Endometrium (tissue), 2 donors: ENCODE results near the gene HDAC10.
"Not testable (repeated sequence)": the region's sequence is repeated elsewhere in the genome, so short reads cannot be mapped to it uniquely, and the experiment has no call there.

ENCODE experiments used
- FAIRE-seq: peaks from 2 replicates; lab custom pipeline; 2012; peaks lifted over from hg19 to GRCh38; lab: Jason Lieb, UNC
- donor health status: control.
- donor health status: control.

Gene HDAC10

DNA sequence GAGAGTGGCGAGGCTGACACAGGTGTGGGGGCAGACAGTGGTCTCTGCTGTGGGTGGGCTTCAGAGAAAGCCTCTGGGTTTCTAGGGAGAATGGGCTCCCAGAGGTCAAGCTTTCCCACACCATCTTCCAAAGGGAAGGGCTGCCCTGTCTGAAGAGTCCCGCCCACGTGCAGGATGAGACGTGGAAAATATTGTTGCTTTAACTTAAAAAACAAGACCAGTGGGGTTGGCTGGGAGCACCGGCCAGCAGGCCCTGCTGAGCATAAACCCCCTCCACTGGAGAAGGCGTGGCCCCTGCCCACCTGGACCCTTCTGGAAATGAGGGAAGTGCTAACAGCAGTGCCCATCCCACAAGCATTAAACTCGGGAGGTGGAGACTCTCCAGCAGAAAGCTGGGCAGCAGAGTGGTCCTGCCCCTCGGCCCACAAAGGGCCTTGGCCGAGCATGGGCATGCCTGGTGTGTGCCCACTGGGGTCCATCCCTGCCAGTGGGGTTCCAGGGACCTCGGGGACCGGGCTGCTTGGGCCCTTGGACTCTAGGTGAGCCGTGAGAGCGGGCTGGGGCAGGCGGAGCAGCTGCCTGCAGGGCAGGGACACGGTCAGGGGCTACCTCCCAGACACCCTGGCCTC lies 34.9 kb downstream of the HDAC10 start:
- no peak for FAIRE-seq

DNA sequence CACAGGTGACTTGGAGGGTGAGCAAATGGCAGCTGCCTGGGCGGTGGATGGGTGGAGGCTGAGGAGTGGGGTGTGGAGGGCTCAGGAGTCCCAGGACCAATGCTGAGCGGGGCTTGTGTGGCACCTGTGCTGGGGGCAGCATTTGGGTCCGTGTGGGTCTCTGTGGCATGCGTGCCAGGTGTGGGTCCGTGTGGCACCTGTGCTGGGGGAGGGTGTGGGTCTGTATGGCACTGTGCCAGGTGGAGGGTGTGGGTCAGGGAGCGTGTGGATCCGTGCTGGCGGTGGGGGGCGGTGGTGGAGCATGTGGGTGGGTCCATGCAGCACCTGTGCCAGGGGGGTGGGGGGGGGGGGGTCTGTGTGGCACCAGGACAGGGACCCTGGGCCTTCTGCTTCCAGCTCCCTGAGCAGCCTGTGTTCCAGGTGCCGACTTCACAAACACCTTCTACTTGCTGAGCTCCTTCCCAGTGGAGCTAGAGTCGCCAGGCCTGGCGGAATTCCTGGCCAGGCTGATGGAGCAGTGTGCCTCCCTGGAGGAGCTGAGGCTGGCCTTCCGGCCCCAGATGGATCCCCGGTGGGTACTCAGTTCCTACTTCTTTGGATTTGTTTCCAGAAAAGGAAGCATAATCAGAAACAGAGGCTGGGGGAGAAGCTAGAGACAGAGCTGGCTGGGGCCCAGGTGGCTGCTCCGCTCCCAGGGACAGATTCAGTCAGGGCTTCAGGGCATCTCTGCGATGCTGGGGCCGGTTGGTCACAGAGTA lies 35.6 kb downstream of the HDAC10 start:
- no peak for FAIRE-seq

DNA sequence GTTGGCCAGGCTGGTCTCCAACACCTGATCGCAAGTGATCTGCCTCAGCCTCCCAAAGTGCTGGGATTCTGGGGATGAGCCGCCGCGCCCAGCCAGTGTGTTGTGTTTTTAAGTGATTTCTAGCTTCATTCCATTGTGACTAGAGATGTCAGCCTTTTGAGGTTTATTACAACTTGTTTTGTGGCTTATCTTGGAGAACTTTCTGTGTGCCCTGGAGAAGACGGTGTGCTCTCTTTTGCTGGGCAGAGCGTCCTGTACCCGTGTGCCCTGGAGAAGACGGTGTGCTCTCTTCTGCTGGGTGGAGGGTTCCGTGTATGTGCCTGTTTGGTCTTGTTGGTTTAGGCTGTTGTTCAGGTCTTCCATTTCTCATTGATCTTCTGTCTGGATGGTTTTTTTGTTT lies 37.8 kb downstream of the HDAC10 start:
- no peak for FAIRE-seq

DNA sequence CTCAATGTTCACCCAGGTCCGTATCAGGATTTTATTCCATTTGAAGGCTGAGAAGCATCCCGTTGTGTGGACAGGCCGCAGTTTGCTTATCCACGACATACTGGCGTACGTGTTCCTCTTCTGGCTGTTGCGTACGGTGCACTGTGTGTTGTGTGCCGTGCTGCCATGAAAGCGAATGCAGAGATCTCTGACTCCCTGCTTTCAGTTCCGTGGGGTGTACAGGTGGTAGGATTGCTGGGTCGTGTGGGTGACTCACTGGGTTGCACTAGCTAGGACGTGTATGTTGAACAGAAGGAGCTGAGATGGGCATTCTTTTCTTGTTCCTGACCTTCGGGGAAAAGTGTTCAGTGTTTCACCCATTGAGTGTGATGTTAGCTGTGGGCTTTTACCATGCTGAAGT lies 39.9 kb downstream of the HDAC10 start:
- no peak for FAIRE-seq

DNA sequence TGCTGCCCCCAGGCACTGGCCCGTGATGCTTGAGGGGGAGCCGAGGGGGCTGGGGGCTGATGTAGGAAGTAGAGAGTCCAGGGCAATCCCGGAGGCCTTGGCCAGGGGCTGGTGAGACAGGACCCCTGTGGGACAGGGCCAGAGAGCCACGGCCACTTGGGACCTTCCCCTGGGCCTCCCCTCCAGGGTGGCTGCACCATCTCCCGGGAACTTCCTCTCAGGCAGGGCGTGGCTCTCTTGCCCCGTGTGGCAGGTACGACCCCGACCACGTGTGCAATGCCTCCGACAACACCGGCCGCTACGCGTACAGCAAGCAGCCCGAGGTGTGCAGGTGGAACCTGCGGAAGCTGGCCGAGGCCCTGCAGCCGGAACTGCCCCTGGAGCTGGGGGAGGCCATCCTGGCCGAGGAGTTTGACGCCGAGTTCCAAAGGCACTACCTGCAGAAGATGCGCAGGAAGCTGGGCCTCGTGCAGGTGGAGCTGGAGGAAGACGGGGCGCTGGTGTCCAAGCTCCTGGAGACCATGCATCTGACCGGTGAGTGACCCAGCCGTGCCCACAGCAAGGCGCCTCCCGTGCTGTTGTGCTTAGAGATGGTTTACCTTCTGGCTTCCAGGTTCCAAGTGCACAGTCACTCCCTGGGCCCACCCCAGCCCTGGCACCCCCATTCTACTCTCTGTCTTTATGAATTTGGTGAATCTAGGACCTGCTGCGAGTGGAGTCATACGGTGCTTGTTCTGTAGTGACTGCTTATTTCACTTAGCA lies 40.5 kb downstream of the HDAC10 start:
- FAIRE-seq, result no peak

DNA sequence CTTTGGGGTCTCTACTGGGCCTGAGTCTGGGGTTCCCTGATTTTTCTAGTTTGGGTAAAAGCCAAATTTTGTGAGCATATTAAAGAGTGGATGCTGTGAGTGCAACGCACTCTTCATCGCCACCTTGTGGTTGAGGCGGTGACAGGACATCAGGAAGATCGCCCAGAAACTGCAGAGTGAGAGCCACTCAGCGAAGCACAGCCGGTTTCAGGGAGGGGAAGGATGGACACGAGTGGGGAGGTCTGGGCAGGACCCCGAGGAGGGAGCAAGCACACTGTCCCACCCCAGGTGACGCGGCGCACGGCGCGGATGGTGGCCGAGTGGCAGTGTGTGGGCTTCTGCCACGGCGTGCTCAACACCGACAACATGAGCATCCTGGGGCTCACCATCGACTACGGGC lies 41.2 kb downstream of the HDAC10 start:
- FAIRE-seq, result no peak

DNA sequence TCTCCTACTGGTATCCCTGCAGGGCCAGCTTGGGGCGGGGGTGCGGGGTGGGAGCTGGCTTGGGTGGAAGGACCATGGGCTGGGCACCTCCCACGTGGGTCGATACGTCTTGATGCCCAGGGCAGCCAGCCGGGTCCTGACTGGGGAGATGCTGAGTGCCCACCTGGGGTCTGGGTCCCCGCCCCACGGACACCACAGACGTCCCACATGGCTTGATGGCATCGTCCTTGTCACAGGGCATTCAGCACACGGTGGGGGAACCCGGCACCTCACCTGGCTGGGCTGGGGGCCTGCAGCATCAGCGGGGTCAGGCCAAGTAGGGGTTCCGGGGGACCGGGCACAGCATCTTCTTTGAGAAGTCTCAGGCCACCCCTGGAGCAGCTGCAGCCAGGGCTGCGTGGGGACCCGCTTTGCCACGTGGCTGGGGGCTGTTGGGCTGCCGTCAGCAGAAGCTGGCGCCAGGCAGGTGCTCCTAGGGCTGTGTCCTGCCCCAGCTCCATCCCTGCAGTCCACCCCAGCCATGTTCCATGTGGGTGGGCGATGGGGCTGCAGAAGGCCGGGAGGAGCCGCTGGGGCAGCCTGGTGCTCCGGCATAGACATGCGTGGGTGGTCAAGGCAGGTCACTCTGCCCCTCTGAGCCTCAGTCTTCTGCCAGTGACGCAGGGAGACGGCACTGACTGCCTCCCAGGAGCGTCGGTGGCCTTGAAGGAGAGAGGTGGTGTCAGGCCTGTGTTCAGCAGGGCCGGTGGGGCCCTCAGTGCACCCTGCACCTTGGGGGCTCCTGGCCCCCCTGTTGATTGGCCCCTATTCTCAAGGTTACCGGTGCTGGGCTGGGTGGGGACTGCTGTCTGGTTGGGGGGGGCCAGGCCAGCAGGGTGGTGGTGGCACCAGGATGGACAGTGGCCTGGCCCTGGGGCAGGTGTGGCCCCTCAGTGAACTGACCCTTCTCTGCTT lies 41.8 kb downstream of the HDAC10 start:
- no peak for FAIRE-seq

DNA sequence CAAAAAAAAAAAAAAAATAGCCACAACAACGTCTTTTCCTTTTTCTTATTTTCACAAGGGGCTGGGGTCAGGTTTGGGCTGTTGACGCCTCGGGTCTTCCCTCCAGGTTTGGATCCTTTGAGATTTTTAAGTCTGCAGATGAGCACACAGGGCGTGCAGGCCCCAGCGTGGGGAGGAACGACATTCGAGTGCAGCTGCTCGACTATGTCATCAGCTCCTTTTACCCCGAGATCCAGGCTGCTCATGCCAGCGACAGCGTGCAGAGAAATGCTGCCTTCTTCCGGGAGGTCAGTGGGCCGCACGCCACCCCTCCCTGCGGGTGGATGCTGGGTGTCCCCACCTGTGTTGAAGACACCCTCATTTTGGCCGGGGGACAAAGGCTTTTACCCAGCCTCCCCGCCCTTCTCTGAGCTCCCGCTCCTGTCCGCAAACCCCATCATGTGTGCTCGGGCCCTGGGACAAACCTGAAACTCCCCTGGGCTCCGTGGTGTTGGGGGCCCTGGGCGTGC lies 42.6 kb downstream of the HDAC10 start:
- no peak for FAIRE-seq

DNA sequence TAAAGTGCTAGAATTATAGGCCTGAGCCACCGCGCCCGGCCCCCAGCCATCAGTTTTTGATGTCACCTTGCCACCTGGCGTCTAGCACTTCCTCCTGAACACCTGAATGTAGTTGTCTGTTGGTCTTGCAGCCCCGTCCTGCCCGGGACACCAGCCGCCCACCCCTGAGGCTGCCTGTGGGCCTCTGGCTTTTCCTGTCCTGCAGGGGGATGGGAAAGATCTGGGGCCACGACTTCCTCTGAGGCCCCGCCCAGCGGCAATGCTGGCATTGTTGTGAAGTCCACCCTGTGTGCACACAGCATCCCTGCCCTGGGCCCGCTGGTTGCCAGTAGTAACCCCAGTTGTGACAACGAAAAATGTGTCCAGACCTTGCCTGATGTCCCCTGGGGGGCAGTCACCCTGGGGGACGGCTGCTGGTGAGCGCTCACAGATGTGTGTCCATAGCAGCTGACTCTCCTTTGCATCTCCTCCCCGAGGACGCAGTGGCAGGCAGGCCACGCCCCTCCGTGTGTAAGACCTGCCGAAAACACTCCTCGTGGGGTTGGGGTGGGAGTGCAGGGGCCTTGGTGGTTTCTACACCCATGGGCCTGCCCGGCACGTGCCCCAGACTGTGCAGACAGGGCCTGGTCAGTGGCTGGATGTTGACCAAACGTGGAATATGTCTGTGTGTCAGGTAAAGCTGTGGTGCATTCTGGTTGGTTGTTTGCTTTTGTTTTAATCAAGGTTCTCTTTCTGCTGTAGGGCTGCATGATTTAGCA lies 43.5 kb downstream of the HDAC10 start:
- FAIRE-seq, result no peak

DNA sequence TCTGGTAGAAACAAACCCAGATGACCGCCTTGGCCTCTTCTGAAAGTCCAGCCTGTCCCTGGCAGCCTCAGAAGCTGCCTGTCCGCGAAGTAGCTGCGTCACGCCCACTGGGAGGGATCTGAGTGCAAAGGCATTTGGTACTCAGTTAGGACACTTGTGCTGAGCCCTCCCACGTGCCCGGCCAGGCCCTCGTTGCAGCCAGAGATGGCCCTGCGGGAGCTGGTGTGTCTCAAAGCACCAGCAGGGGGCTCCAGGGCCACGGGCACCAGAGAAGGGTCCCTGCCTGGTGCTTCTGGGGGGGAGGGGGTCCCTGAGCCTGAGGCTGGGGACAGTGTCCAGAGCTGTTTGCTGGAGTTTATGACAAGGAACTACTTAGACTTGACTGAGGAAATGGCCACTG lies 44.5 kb downstream of the HDAC10 start:
- no peak for FAIRE-seq

DNA sequence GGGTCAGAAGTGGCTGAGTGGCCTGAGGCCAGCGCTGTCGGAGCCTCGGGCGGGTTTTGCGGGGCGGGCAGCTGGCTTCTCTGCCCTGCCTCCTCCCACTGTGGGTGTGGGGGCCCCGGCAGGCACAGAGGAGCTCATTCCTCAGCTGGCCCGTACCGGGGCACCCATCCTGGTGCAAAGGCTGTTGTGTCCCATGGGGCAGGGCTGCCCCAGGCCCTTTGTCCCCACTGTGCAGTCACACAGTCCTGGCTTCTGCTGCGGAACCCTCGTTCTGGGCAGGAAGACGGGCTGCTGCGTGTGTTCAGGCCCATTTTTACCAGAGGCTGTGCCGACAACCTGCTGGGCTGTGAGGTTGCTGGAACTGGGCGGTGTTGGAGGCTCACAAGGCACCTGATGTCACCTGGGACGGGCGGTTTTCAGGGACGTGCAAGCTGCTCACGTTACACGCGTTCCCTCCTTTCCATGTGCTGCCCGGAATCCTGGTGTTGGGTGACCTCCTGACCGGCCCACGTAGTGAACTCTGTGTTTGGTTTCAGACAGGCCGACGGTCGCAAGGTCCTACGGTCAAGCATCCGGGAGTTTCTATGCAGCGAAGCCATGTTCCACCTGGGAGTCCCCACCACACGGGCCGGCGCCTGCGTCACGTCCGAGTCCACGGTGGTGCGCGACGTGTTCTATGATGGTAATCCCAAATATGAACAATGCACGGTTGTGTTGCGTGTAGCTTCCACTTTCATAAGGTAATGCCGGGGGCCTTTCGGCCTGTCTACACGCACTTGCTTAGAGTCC lies 45.1 kb downstream of the HDAC10 start:
- FAIRE-seq, result no peak

DNA sequence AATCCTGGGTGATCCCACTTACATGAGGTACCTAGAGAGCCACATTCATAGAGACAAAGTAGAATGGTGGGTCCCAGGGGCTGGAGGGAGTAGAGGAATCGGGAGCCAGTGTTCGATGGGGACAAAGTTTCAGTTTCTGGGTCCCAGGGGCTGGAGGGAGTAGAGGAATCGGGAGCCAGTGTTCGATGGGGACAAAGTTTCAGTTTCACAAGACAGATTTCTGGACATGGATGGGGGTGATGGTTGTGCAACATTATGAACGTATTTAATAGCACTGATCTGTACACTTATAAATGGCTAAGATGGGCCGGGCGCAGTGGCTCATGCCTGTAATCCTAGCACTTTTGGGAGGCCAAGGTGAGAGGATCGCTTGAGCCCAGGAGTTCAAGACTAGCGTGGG lies 46.1 kb downstream of the HDAC10 start:
- not testable (repeated sequence) for FAIRE-seq

DNA sequence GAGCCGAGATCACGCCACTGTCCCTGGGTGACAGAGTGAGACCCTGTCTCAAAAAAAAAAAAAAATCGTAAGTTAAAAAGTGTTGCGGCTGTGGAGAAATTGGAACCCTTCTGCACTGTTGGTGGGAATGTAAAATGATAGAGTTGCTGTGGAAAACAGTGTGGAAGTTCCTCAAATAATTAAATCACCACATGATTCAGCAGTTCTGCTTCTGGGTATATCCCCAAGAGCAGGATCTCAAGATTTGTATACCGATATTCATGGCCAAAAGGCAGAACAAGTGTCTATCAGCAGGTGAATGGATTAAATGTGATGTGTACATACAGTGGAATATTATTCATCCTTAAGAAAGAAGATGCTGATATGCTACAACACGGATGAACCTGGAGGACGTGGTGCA lies 46.5 kb downstream of the HDAC10 start:
- FAIRE-seq, result no peak

DNA sequence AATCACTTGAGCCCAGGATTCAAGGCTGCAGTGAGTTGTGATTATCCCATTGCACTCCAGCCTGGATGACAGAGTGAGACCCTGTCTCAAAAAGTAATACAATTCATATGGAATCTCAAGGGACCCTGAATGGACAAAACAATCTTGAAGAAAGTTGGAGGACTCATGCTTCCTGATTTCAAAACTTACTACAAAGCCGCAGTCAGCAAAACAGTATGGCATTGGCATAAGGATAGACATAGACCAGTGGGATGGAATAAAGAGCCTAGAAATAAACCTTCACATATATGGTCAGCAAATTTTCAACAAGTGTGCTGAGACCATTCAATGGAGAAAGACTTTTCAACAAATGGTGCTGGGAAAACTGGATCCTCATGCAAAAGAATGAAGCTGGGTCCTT lies 47.8 kb downstream of the HDAC10 start:
- no peak for FAIRE-seq

DNA sequence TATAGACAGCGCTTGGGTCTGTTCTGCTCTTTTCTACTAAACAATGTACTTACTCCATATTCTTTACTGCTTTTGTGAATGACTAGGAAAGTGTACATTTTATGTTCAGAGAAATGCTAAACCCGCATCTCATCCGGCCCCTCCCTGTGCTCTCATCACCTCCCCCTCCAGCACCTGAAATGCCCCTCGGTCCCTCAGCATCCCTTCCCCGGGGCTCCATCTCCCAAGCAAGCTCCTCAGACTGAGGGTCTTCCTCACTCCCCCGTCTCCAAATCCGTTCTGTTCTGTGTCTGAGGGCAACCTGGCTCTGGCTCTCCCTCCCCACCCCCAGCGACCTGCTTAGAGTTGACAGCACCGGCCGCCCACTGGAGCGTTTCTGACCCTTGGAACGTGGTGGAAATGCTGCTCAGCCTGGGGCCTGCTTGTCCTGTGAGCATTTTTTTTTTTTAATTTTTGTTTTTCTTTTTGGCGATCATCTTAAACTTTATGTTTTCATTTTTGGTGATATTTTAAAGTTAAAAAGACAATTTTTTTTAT lies 48.9 kb downstream of the HDAC10 start:
- FAIRE-seq, result no peak

DNA sequence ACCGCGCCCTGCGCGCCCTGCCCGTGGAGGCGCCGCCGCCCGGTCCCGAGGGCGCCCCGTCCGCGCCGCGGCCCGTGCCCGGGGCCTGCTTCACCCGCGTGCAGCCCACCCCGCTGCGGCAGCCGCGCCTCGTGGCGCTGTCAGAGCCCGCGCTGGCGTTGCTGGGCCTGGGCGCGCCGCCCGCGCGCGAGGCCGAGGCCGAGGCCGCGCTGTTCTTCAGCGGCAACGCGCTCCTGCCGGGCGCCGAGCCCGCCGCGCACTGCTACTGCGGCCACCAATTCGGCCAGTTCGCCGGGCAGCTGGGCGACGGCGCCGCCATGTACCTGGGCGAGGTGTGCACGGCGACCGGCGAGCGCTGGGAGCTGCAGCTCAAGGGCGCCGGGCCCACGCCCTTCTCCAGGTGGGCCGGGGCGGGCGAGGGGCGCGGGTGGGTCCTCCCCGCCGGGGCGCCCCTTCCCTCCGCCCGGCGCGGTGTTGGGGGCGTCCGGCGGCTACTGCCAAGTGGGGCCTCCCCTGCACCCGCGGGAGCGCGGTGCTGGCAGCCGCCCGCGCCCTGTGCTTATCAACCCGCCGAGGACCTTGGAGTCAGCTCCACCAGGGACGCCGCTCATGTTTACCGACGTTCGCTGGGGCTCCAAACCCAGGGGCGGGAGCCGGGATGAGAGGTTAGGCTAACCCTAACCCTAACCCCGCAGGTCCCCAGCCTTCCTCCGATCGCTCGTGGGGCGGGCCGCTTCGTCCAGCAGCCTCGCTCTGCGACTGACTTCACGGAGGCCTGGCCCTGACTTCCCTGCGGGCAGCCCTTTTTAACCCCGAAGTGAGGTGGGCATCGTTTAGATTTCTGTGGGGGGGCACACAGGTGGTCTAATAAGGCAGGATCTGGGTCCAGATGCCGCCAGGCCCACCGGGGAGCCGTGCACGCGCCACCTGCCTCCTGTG lies 49.6 kb downstream of the HDAC10 start:
- FAIRE-seq, result no peak

DNA sequence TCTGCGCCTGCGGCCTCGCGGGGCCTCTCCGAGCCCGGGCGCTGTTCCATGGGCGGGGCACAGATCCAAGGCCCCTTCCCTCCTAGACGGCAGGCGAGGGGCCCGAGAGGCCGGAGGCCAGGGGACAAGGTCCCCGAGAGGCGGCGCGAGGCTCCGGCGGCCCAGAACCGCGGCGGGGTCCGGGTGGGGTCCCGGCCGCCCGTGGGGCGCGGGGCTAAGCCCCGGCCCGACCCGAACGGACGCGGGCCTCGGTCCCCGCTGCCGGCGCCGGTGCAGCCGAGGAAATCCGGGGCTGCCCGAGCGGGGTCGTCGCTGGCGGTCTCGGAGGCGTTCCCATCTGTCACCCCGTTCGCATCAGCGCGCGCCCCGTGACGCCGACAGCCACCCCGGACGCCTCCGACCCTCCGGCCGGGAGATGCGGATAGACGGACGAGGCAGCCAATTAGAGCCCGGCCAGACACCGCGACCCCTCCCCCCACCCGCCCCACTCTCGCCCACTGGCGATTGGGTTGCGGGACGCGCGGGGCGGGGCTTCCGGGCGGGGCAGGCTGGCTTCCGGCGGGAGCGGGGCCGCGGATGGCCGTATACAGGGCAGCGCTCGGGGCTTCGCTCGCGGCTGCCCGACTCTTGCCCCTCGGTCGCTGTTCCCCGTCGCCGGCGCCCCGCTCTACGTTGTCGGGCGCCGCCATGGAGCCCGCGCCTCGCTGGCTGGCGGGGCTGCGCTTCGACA lies 50.4 kb downstream of the HDAC10 start, which contains the start of gene SELENOO:
TSS of gene SELENOO (plus strand) at position 551 of the 730 bp plus-strand sequence. CDS start at position 577, 26 bp downstream.
- FAIRE-seq, result no peak
